TTC549 (cell line): ENCODE data around the gene RAD18.

ENCODE experiments used
- FAIRE-seq: peaks from 2 replicates; lab custom pipeline; 2012; peaks lifted over from hg19 to GRCh38; lab: Jason Lieb, UNC

The RAD18 gene

GRCh38 chr3:8864402-8865350, 98.6 kb downstream of the RAD18 start:
- no peak for FAIRE-seq

DNA sequence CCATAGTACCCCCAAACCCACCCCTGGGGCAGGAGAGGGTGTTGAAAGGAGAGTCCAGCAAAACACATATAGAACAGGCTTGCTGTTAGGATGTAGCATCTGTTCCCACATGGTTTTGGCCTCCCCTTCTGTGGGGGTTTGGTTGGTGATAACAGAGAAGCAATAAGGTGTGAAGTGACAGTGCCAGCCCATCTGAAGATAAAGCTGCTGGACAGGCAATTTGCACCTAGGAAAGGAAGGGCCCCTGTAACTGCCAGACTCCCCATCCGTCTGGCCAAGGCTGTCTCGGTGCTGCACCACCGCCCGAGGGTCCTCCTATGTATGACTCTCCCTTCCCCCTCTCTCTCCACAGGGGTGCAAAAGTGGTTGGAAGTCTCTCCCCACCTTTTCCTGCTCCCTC, 99.4 kb downstream of the RAD18 start:
- no peak for FAIRE-seq

- no peak for FAIRE-seq
Measured at GRCh38 chr3:8857720-8858367, 105.4 kb downstream of the RAD18 start.

- FAIRE-seq = no peak
Measured at GRCh38 chr3:8856721-8857120, 106.6 kb downstream of the RAD18 start.

DNA sequence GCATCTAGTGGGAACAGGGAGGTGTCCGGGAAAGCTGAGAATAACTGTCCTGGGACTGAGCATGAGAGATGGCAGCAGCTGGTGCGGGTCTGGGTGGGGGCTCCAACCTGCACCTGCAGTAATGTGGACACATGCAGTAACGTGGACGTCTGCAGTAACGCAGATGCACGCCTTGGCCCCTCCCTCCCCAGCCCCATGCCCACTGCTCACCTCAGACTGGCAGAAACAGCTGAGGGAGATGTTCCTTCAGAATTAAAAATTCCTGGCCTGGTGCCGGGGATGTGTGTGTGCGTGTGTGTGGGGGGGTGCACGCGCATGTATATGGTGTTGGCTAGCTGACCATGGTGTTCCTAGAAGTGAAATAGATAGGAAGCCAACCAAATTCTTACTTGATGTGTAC, 107.2 kb downstream of the RAD18 start:
- no peak for FAIRE-seq

DNA sequence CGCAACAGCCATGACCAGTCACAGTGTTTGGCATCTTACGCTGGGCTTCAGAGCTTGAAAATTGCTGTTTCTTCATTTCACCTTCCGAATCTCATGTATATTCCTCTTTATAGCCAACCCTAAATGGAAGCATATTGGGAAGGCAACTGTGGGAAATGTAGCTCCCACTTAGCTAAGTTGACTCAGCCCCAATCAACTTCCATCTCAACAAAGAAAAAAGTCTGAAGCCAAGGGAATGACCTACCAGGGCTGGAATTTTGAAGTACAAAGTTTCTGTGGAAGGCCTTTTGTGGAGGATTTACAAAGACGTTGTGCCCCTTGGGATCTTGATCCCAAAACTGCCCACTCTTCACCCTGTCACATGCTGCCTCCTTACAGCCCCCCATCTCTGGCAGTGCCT, 108.6 kb downstream of the RAD18 start:
- FAIRE-seq = no peak

DNA sequence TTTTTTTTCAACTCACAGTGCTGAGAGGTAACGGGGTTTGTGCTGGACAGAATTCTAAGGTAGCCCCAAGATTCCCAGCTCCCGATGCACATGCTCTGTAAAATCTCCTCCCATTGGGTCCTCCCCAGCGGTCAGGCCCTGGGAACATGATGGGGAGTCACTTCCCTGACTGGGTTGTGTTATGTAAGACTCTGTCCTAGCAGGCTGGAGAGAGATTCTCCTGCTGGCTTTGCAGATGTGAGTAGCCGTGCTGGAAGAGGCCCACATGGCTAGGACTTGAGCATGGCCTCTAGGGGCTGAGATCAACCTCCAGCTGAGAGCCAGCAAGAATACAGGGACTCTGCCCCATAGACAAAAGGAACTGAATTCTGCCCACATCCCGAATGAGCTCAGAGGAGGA, 110.2 kb downstream of the RAD18 start:
- no peak for FAIRE-seq

DNA sequence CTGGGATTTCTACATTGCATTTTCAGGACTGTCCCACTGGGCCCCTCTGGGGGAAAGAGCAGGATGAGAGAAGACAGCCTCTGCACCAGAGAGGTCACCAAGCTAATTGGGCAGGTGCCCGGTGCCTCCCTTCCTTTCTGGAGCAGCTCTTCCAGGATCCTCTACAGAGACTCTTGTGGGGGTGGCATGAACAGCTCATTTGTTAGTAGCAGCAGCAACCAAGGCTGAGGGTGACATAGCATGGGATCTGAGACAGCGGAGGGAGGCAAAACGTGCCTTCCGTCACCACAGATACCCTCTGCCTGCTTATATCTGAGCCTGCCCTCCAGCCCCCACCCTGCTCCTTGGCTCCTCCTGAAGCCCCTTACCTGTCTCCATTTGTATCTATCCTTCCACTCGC, 110.8 kb downstream of the RAD18 start:
- no peak for FAIRE-seq

DNA sequence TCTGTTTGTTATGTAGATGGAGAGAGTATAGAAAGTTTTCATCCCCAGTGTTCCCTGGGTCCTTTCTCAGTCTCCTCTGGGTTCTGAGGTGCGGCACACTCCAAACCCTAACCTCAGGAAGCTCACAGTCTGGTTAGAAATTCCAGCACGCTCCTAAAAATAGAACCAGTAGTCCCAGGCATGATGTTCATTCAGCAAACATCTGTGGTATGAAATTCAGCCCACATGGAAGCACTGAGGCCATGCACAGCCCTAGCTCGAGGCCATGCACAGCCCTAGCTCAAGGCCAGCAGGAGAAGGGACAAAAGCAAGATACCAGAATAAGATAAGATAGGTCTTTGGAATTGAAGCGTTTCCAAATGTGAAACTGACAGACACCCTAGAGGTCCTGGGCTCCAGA, 111.6 kb downstream of the RAD18 start:
- no peak for FAIRE-seq

DNA sequence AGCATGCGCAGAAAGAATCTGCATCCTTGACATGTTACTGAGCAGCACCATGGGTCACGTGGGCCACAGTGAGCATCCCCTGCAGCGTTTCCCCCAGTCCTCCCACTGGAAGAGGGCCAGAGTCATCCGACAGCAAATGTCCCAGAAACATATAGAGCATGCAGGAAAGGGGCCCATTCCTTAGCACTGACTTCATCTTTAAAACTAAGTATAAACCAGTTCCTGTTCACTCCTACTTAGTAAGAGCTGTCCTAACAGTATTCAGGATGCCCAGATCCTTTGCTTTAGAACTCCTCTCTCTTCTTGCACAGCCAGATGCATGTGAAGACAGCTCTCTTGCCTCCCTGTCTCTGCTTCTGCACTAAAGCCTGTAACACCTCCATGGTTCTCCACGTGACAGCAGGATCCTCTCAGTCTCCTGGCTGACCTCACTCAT, 114.6 kb downstream of the RAD18 start:
- no peak for FAIRE-seq

GRCh38 chr3:8847317-8847716, 116.0 kb downstream of the RAD18 start:
- FAIRE-seq = no peak

- no peak for FAIRE-seq
Measured at GRCh38 chr3:8846176-8846575, 117.1 kb downstream of the RAD18 start.

DNA sequence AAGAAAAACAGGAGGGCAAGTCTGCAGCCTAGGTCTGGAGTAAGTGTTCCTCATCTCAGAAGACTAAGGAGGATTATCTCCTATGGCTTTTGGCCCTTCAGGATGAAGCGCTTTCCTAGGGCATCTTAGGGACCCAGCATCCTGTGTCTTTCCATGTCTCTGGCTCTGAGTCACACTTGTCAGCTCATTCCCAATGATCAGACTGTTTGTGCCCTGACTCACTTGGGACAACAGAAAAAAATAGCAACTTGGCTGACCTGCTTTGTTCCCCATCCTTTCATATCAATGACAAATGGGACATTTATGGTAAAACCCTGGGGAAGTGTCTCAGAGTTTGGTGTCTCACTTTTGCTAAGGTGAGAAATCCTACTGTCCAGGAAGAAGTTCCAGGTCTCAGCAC, 117.6 kb downstream of the RAD18 start:
- FAIRE-seq = no peak

GRCh38 chr3:8843347-8843746, 119.9 kb downstream of the RAD18 start:
- no peak for FAIRE-seq

- no peak for FAIRE-seq
Measured at GRCh38 chr3:8842293-8842692, 121.0 kb downstream of the RAD18 start.

DNA sequence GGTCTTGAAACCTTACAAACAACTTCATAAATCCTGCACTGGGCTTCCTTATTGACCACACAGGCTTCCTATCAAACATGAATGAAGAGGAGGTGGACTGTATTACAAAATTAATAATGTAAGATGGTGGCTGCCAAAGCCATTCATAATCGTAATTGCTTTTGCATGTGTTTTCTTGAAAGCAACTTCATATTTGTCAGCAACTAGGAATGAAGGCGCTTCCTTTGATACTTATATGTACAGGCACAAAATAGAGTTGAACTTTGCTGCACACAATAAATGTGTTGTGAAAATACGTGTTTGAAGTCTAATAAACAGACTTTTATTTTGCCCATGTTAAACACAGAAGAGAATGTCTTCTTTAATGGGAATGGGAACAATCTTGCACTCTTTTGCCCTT, 121.8 kb downstream of the RAD18 start:
- FAIRE-seq = no peak

DNA sequence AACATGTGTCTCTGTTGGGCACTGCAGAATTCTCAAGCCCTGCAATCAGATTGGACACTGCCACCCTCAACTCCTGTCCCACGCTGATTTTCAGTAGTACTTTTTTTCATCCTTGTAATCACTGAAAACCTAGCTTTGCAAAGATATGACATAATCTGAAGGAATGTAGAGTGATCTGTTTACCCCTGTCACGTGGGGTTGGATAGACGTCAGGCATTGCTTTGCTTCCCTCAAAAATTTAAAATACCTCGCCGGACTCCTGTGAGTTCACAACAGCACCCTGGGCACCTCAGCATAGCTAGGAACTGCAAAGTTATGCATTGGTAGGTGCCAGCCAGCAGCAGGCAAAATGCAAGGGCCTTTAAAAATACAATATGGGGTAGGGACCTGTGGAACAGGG, 122.7 kb downstream of the RAD18 start:
- no peak for FAIRE-seq

GRCh38 chr3:8839607-8840325, 123.5 kb downstream of the RAD18 start:
- FAIRE-seq = no peak

- FAIRE-seq = no peak
Measured at GRCh38 chr3:8838765-8839423, 124.4 kb downstream of the RAD18 start.

GRCh38 chr3:8838234-8838633, 125.0 kb downstream of the RAD18 start:
- no peak for FAIRE-seq

GRCh38 chr3:8837162-8837561, 126.1 kb downstream of the RAD18 start:
- FAIRE-seq = no peak

- no peak for FAIRE-seq
Measured at GRCh38 chr3:8836096-8836495, 127.2 kb downstream of the RAD18 start.

DNA sequence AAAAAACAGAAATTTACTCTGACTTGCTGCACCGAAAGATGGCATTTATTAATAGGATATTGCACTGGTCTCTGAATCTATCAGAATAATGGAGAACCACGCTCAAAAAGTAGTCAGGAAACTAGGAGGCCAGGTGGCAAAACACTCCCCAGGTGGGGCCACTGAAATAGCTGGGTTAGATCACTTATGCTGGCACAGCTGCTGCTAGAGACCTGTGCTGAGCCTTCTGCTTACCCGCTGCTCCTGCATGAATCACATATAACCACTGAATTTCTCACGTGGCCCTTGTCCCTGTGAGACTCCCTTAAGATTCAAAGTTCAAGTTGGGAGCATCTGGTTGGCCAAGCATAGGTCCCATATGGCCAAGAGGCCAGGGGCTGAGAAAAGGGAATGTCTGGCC, 127.9 kb downstream of the RAD18 start:
- FAIRE-seq = no peak
